Natural killer cell (primary cell): ENCODE results near the gene CACNG4. TPM values are rescaled to one million over a fixed set of nuclear protein-coding genes. Genes with fewer than 3 reads are reported as not detected.

Source experiments
- ATAC-seq, 3 donors: fragments of 150-1000 bp in 2 of 3; fragments of 200-7000 bp in 1 of 3; cut with Tn5 transposase; 1 replicate in 1 of 3; 2 replicates in 2 of 3; pipeline ENCODE4 v1.10.0; 2021; ENCODE audit warnings: mild to moderate bottlenecking in 2 of 3, moderate library complexity in 2 of 3
- DNase-seq, 2 donors: peaks; one replicate each; pipeline versions ENCODE4 v3.0.0 to v3.0.0-alpha.2; 2013 to 2021; ENCODE audit warnings: mixed read lengths in 1 of 2
- H3K27ac ChIP-seq: one replicate; pipeline ENCODE4 v1.5.1; 2013; ENCODE audit warnings: mild to moderate bottlenecking, low read length
- H3K27me3 ChIP-seq: one replicate; pipeline ENCODE4 v1.6.1; 2013; ENCODE audit warnings: low read length; ENCODE audit not compliant: control insufficient read depth, insufficient read depth
- H3K36me3 ChIP-seq: one replicate; pipeline ENCODE4 v1.6.1; 2013; ENCODE audit warnings: low read length; ENCODE audit not compliant: control insufficient read depth, insufficient read depth
- H3K4me1 ChIP-seq: one replicate; pipeline ENCODE4 v1.6.1; 2013; ENCODE audit warnings: low read length; ENCODE audit not compliant: control insufficient read depth, insufficient read depth
- H3K4me3 ChIP-seq: one replicate; pipeline ENCODE4 v1.5.1; 2013; ENCODE audit warnings: low read length
- H3K9me3 ChIP-seq: one replicate; pipeline ENCODE4 v1.6.1; 2013; ENCODE audit warnings: low read length; ENCODE audit not compliant: control insufficient read depth, insufficient read depth
- H3K27ac Mint-ChIP-seq, 2 donors: one replicate each; pipeline ENCODE4 v1.8.0; 2022; ENCODE audit warnings: mild to moderate bottlenecking in 2 of 2, mixed read lengths in 2 of 2, moderate library complexity in 1 of 2
- H3K27me3 Mint-ChIP-seq, 2 donors: one replicate each; pipeline ENCODE4 v1.8.0; 2022; ENCODE audit warnings: low read depth in 2 of 2, mixed read lengths in 2 of 2
- H3K36me3 Mint-ChIP-seq: one replicate; pipeline ENCODE4 v1.8.0; 2022; ENCODE audit warnings: mixed read lengths
- H3K4me1 Mint-ChIP-seq, 2 donors: one replicate each; pipeline ENCODE4 v1.8.0; 2022; ENCODE audit warnings: mixed read lengths in 2 of 2
- H3K4me3 Mint-ChIP-seq: one replicate; pipeline ENCODE4 v1.8.0; 2022; ENCODE audit warnings: mild to moderate bottlenecking, moderate library complexity, mixed read lengths
- H3K9me3 Mint-ChIP-seq, 2 donors: one replicate each; pipeline ENCODE4 v1.8.0; 2022; ENCODE audit warnings: mixed read lengths in 2 of 2
- CTCF ChIP-seq: fragments of 200-600 bp; IDR thresholded peaks from one replicate; pipeline ENCODE4 v1.8.0; 2022; ENCODE audit warnings: antibody characterized with exemption
- WGBS: methylation state at CpG from one replicate; pipeline ENCODE4 v1.1.7; 2013; ENCODE audit warnings: missing lambda C conversion rate; ENCODE audit not compliant: insufficient coverage; 5-methylcytosine and 5-hydroxymethylcytosine counted together
- intact Hi-C: fragments of 100-400 bp; cut with micrococcal nuclease; formaldehyde crosslinking; loops from one replicate; pipeline ENCODE4 v1.14.2; 2022
- total RNA-seq, 4 donors: library from RNA; stranded (reverse); fragments of 120-200 nt in 1 of 4; gene quantifications; one replicate each; pipeline versions ENCODE4 v1.2.3 to v1.2.4, GENCODE V29; 2013 to 2022

Gene CACNG4
- total RNA-seq, 3 donors from 2014 or later (not counting 1 experiment from before 2014, with no cell fraction given): not detected

GRCh38 chr17:67076290-67076689 lies 111.8 kb downstream of the CACNG4 start:
- Mint-ChIP-seq H3K4me1 (peaks cover 13 to 30% of the 10 kb centered on the region in 2 donors), H3K27me3 (no peaks in the 10 kb centered on the region), H3K27ac (peak overlapping the region; percentile 9 to 11), H3K36me3 (no peaks in the 10 kb centered on the region), H3K4me3 (no peak overlapping the region), H3K9me3 (no peaks in the 10 kb centered on the region)
- Histone ChIP-seq H3K4me1 (no peaks in the 10 kb centered on the region), H3K4me3 (no peak overlapping the region), H3K36me3 (peaks cover 51% of the 10 kb centered on the region), H3K27ac (no peak overlapping the region), H3K27me3 (no peaks in the 10 kb centered on the region), H3K9me3 (no peaks in the 10 kb centered on the region)
- WGBS: 88% methylated on average over 6 of the region's 7 CpGs
- DNase-seq: no peak
- TF ChIP-seq CTCF: no peak
- intact Hi-C loops: no loop called here
- no peak for ATAC-seq

- Histone ChIP-seq H3K4me3 (no peak overlapping the region), H3K9me3 (no peaks in the 10 kb centered on the region), H3K27me3 (no peaks in the 10 kb centered on the region), H3K4me1 (peaks cover 13% of the 10 kb centered on the region), H3K27ac (no peak overlapping the region), H3K36me3 (peaks cover 42% of the 10 kb centered on the region)
- Mint-ChIP-seq H3K9me3 (no peaks in the 10 kb centered on the region), H3K27ac (peak overlapping the region; percentile 65), H3K27me3 (no peaks in the 10 kb centered on the region), H3K36me3 (no peaks in the 10 kb centered on the region), H3K4me1 (peaks cover 23 to 40% of the 10 kb centered on the region in 2 donors), H3K4me3 (no peak overlapping the region)
- intact Hi-C loops: no loop called here
- WGBS: 97% methylated on average over 10 of the region's 11 CpGs
- no peak for TF ChIP-seq CTCF
- DNase-seq (no peak), ATAC-seq (no peak)
Observed at GRCh38 chr17:67078292-67078691, 113.8 kb downstream of the CACNG4 start.

- Mint-ChIP-seq H3K36me3 (no peaks in the 10 kb centered on the region), H3K27me3 (no peaks in the 10 kb centered on the region), H3K4me1 (peaks cover 23 to 40% of the 10 kb centered on the region in 2 donors), H3K4me3 (no peak overlapping the region), H3K9me3 (no peaks in the 10 kb centered on the region), H3K27ac (peak overlapping the region; percentile 65)
- no peaks in the 10 kb centered on the region for H3K9me3 ChIP-seq
- intact Hi-C loops: no loop called here
- no peak overlapping the region for H3K4me3 ChIP-seq
- H3K36me3 ChIP-seq: peaks cover 37% of the 10 kb centered on the region
- H3K4me1 ChIP-seq: peaks cover 15% of the 10 kb centered on the region
- no peak overlapping the region for H3K27ac ChIP-seq
- DNase-seq (no peak), ATAC-seq (no peak)
- TF ChIP-seq CTCF: no peak
- WGBS: 96% methylated on average over 2 of the region's 2 CpGs
- no peaks in the 10 kb centered on the region for H3K27me3 ChIP-seq
Observed at GRCh38 chr17:67079491-67079890, 115.0 kb downstream of the CACNG4 start.

- peak overlapping the region; percentile 65 for H3K27ac Mint-ChIP-seq
- no peaks in the 10 kb centered on the region for H3K36me3 Mint-ChIP-seq
- no peaks in the 10 kb centered on the region for H3K27me3 ChIP-seq
- 71% methylated on average over 2 of the region's 2 CpGs for WGBS
- peaks cover 15% of the 10 kb centered on the region for H3K4me1 ChIP-seq
- TF ChIP-seq CTCF: no peak
- H3K9me3 Mint-ChIP-seq: no peaks in the 10 kb centered on the region
- H3K36me3 ChIP-seq: peaks cover 33% of the 10 kb centered on the region
- H3K27ac ChIP-seq: no peak overlapping the region
- peak in 1 of 2 donors; percentile 10 for DNase-seq
- no peaks in the 10 kb centered on the region for H3K27me3 Mint-ChIP-seq
- H3K4me3 ChIP-seq: no peak overlapping the region
- no peaks in the 10 kb centered on the region for H3K9me3 ChIP-seq
- ATAC-seq: no peak
- no peak overlapping the region for H3K4me3 Mint-ChIP-seq
- intact Hi-C loops: no loop called here
- peaks cover 25 to 45% of the 10 kb centered on the region in 2 donors for H3K4me1 Mint-ChIP-seq
Observed at GRCh38 chr17:67080804-67081203, 116.3 kb downstream of the CACNG4 start.
